Measurements from ENCODE around the gene MBOAT2. TPM values are rescaled to one million over a fixed set of nuclear protein-coding genes. Genes with fewer than 3 reads are reported as not detected.

The MBOAT2 gene
- total RNA-seq, 1 experiment from 2014 or later: 16.8 TPM

GRCh38 chr2:8886876-8887275, 116.6 kb downstream of the MBOAT2 start:
- CTCF ChIA-PET: no interaction called here

More at GRCh38 chr2:8886876-8887275, 116.6 kb downstream of the MBOAT2 start:
- H3K9me2 ChIP-seq (ENCODE audit: insufficient read depth): no peaks in the 10 kb centered on the region
- H3K9ac ChIP-seq (ENCODE audit: low read length): no peak overlapping the region
- POLR2A ChIA-PET: no interaction called here
- no TSS peak for BruUV-seq (replicated peaks)
- TF ChIP-seq POLR2AphosphoS5 (IDR thresholded peaks at IDR 0.05; ENCODE audit: low read depth, low read length) (no peak), SRF (IDR thresholded peaks at IDR 0.05; ENCODE audit: low read depth) (no peak), ELF1 (IDR thresholded peaks at IDR 0.05; ENCODE audit: borderline replicate concordance, low read depth) (no peak), SP1 (IDR thresholded peaks at IDR 0.05; ENCODE audit: low read depth) (no peak), CBX3 (IDR thresholded peaks at IDR 0.05; ENCODE audit: low read depth) (no peak), SIN3A (IDR thresholded peaks at IDR 0.05; ENCODE audit: low read depth) (no peak), REST (IDR thresholded peaks at IDR 0.05; ENCODE audit: low read depth) (no peak)
- TF ChIP-seq, protein P1, sequence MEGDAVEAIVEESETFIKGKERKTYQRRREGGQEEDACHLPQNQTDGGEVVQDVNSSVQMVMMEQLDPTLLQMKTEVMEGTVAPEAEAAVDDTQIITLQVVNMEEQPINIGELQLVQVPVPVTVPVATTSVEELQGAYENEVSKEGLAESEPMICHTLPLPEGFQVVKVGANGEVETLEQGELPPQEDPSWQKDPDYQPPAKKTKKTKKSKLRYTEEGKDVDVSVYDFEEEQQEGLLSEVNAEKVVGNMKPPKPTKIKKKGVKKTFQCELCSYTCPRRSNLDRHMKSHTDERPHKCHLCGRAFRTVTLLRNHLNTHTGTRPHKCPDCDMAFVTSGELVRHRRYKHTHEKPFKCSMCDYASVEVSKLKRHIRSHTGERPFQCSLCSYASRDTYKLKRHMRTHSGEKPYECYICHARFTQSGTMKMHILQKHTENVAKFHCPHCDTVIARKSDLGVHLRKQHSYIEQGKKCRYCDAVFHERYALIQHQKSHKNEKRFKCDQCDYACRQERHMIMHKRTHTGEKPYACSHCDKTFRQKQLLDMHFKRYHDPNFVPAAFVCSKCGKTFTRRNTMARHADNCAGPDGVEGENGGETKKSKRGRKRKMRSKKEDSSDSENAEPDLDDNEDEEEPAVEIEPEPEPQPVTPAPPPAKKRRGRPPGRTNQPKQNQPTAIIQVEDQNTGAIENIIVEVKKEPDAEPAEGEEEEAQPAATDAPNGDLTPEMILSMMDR (IDR thresholded peaks at IDR 0.05 in 2 of 3, conservative IDR thresholded peaks at IDR 0.05 in 1 of 3; ENCODE audit: borderline replicate concordance in 1 of 3, insufficient read depth in 1 of 3, low read depth in 2 of 3, low read length in 2 of 3): no peak
- H3K27ac ChIP-seq (ENCODE audit: low read depth, low read length): no peak overlapping the region
- H2AFZ ChIP-seq (ENCODE audit: low read depth, low read length, poor library complexity, severe bottlenecking): no peak overlapping the region
- ATAC-seq: no peak
- H3K9me3 ChIP-seq (ENCODE audit: control insufficient read depth in 1 of 2, insufficient read depth in 1 of 2, low read depth in 1 of 2, low read length in 2 of 2): no peaks in the 10 kb centered on the region
- DNase-seq (ENCODE audit: low read depth, low spot score): no peak
- intact Hi-C loops (cut with micrococcal nuclease): no loop called here
- H3K4me1 ChIP-seq (ENCODE audit: control insufficient read depth in 1 of 2, insufficient read depth in 2 of 2, low read length in 2 of 2): no peaks in the 10 kb centered on the region
- no peaks in the 10 kb centered on the region for H3K27me3 ChIP-seq (ENCODE audit: insufficient read depth, low read length)
- RAD21 ChIA-PET (ENCODE audit: low non-redundant PET in 1 of 2, low total read pairs in 2 of 2, uncharacterized antibody in 2 of 2, unreplicated experiment in 2 of 2): no interaction called here
- no peak overlapping the region for H3K4me3 ChIP-seq (replicated peaks in 1 of 2; ENCODE audit: low read depth in 1 of 2, low read length in 2 of 2)
- no peaks in the 10 kb centered on the region; a peak in 1 of 4 replicates for H3K36me3 ChIP-seq (ENCODE audit: control insufficient read depth in 1 of 2, insufficient read depth in 2 of 2, low read length in 2 of 2)
- no peaks in the 10 kb centered on the region for H4K20me1 ChIP-seq (ENCODE audit: insufficient read depth)
- no peaks in the 10 kb centered on the region for H3K79me2 ChIP-seq (ENCODE audit: insufficient read depth, low read length)
- H3K4me2 ChIP-seq (ENCODE audit: low read length): no peak overlapping the region

Measured in HCT116 (cell line).